ENCODE results near the gene VGLL4. TPM values are rescaled to one million over a fixed set of nuclear protein-coding genes. Genes with fewer than 3 reads are reported as not detected.
A peak's percentile ranks its signal among the peaks of the same experiment; 100 is the strongest.
"Not testable (repeated sequence)": the region's sequence is repeated elsewhere in the genome, so short reads cannot be mapped to it uniquely, and the experiment has no call there.

Gene VGLL4
- total RNA-seq, 1 experiment from 2014 or later: 31.7 TPM

GRCh38 chr3:11514191-11514821 lies 129.4 kb downstream of the VGLL4 start:
- no peak overlapping the region for H3K4me3 Mint-ChIP-seq (ENCODE audit: unreplicated experiment)
- no peak overlapping the region for H3K27ac Mint-ChIP-seq (ENCODE audit: low read depth, unreplicated experiment)
- peaks cover 17% of the 10 kb centered on the region for H3K4me1 Mint-ChIP-seq (ENCODE audit: insufficient read depth, unreplicated experiment)
- no peaks in the 10 kb centered on the region for H3K9me3 Mint-ChIP-seq (ENCODE audit: unreplicated experiment)
- CTCF ChIA-PET: interaction anchor here (0.6 to 0.7 kb wide), 2 partner anchors 43 to 269 kb away, joined by 3 read pairs; no protein-coding TSS in a partner anchor
- no TSS peak for BruUV-seq (replicated peaks)
- DNase-seq (ENCODE audit: unreplicated experiment): peak; percentile 64
- TF ChIP-seq CTCF (IDR thresholded peaks at IDR 0.05; ENCODE audit: unreplicated experiment): no peak
- POLR2A ChIA-PET: interaction anchor here (0.6 kb wide), 1 partner anchor 825 kb away, joined by 3 read pairs; no protein-coding TSS in a partner anchor
- no peaks in the 10 kb centered on the region for H3K27me3 Mint-ChIP-seq (ENCODE audit: insufficient read depth, unreplicated experiment)
- intact Hi-C loops (cut with micrococcal nuclease): no loop called here
- no peaks in the 10 kb centered on the region for H3K36me3 Mint-ChIP-seq (ENCODE audit: insufficient read depth, unreplicated experiment)

GRCh38 chr3:11513817-11514135 lies 129.9 kb downstream of the VGLL4 start:
- BruUV-seq (replicated peaks): no TSS peak
- Mint-ChIP-seq H3K9me3 (ENCODE audit: unreplicated experiment) (no peaks in the 10 kb centered on the region), H3K27me3 (ENCODE audit: insufficient read depth, unreplicated experiment) (no peaks in the 10 kb centered on the region), H3K4me1 (ENCODE audit: insufficient read depth, unreplicated experiment) (peaks cover 23% of the 10 kb centered on the region), H3K36me3 (ENCODE audit: insufficient read depth, unreplicated experiment) (no peaks in the 10 kb centered on the region), H3K4me3 (ENCODE audit: unreplicated experiment) (no peak overlapping the region), H3K27ac (ENCODE audit: low read depth, unreplicated experiment) (no peak overlapping the region)
- no peak for DNase-seq (ENCODE audit: unreplicated experiment)
- ChIA-PET CTCF (no interaction called here), POLR2A (interaction anchor here (0.6 kb wide), 1 partner anchor 825 kb away, joined by 3 read pairs; no protein-coding TSS in a partner anchor)
- intact Hi-C loops (cut with micrococcal nuclease): no loop called here
- TF ChIP-seq CTCF (IDR thresholded peaks at IDR 0.05; ENCODE audit: unreplicated experiment): no peak

DNA sequence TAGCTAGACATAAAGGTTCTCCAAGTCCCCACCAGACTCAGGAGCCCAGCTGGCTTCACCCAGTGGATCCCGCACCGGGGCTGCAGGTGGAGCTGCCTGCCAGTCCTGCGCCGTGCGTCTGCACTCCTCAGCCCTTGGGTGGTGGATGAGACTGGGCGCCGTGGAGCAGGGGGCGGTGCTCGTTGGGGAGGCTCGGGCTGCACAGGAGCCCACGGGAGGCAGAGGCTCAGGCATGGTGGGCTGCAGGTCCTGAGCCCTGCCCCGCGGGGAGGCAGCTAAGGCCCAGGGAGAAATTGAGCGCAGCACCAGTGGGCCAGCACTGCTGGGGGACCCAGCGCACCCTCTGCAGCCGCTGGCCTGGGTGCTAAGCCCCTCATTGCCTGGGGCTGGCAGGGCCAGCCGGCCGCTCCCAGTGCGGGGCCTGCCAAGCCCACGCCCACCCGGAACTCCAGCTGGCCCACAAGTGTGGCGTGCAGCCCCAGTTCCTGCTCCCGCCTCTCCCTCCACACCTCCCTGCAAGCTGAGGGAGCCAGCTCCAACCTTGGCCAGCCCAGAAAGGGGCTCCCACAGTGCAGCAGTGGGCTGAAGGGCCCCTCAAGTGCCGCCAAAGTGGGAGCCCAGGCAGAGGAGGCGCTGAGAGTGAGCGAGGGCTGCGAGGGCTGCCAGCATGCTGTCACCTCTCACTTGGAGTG lies 130.4 kb downstream of the VGLL4 start:
- H3K27ac Mint-ChIP-seq (ENCODE audit: low read depth, unreplicated experiment); H3K9me3 Mint-ChIP-seq (ENCODE audit: unreplicated experiment); H3K27me3 Mint-ChIP-seq (ENCODE audit: insufficient read depth, unreplicated experiment); BruUV-seq (replicated peaks); H3K4me3 Mint-ChIP-seq (ENCODE audit: unreplicated experiment); DNase-seq (ENCODE audit: unreplicated experiment); intact Hi-C loops (cut with micrococcal nuclease); H3K36me3 Mint-ChIP-seq (ENCODE audit: insufficient read depth, unreplicated experiment): not testable (repeated sequence)
- peaks cover 23% of the 10 kb centered on the region for H3K4me1 Mint-ChIP-seq (ENCODE audit: insufficient read depth, unreplicated experiment)
- ChIA-PET CTCF (interaction anchor here (0.7 kb wide), 1 partner anchor 15 kb away, joined by 3 read pairs; no protein-coding TSS in a partner anchor), POLR2A (interaction anchor here (0.6 kb wide), 1 partner anchor 826 kb away, joined by 3 read pairs; no protein-coding TSS in a partner anchor)

DNA sequence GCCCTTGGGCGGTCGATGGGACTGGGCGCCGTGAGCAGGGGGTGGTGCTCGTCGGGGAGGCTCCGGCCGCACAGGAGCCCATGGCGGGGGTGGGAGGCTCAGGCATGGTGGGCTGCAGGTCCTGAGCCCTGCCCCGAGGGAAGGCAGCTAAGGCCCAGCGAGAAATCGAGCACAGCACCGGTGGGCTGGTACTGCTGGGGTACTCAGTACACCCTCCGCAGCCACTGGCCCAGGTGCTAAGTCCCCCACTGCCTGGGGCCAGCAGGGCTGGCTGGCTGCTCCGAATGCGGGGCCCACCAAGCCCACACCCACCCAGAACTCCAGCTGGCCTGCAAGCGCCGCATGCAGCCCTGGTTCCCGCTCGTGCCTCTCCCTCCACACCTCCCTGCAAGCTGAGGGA lies 132.1 kb downstream of the VGLL4 start:
- H3K4me3 Mint-ChIP-seq (ENCODE audit: unreplicated experiment); intact Hi-C loops (cut with micrococcal nuclease); H3K9me3 Mint-ChIP-seq (ENCODE audit: unreplicated experiment); H3K27me3 Mint-ChIP-seq (ENCODE audit: insufficient read depth, unreplicated experiment); H3K27ac Mint-ChIP-seq (ENCODE audit: low read depth, unreplicated experiment); H3K36me3 Mint-ChIP-seq (ENCODE audit: insufficient read depth, unreplicated experiment); DNase-seq (ENCODE audit: unreplicated experiment); CTCF ChIA-PET; BruUV-seq (replicated peaks); POLR2A ChIA-PET: not testable (repeated sequence)
- peaks cover 23% of the 10 kb centered on the region for H3K4me1 Mint-ChIP-seq (ENCODE audit: insufficient read depth, unreplicated experiment)

- peaks cover 23% of the 10 kb centered on the region for H3K4me1 Mint-ChIP-seq (ENCODE audit: insufficient read depth, unreplicated experiment)
- no peak overlapping the region for H3K27ac Mint-ChIP-seq (ENCODE audit: low read depth, unreplicated experiment)
- H3K4me3 Mint-ChIP-seq (ENCODE audit: unreplicated experiment): no peak overlapping the region
- H3K27me3 Mint-ChIP-seq (ENCODE audit: insufficient read depth, unreplicated experiment): no peaks in the 10 kb centered on the region
- TF ChIP-seq CTCF (IDR thresholded peaks at IDR 0.05; ENCODE audit: unreplicated experiment): no peak
- no peaks in the 10 kb centered on the region for H3K9me3 Mint-ChIP-seq (ENCODE audit: unreplicated experiment)
- intact Hi-C loops (cut with micrococcal nuclease): no loop called here
- POLR2A ChIA-PET: interaction anchor here (0.6 kb wide), 1 partner anchor 172 kb away, joined by 3 read pairs; no protein-coding TSS in a partner anchor
- CTCF ChIA-PET: interaction anchor here (1.7 kb wide), 1 partner anchor 11 kb away, joined by 4 read pairs; no protein-coding TSS in a partner anchor
- no peak for DNase-seq (ENCODE audit: unreplicated experiment)
- no TSS peak for BruUV-seq (replicated peaks)
- H3K36me3 Mint-ChIP-seq (ENCODE audit: insufficient read depth, unreplicated experiment): peaks cover 4% of the 10 kb centered on the region
Measured at GRCh38 chr3:11510356-11510755, 133.4 kb downstream of the VGLL4 start.
